T-helper 9 cell (primary cell): ENCODE data around the gene ANKRD33.
"Not testable (repeated sequence)": the region's sequence is repeated elsewhere in the genome, so short reads cannot be mapped to it uniquely, and the experiment has no call there.

ENCODE experiments used
- DNase-seq: peaks from one replicate; pipeline ENCODE4 v3.0.0-alpha.2; 2020

Gene ANKRD33

DNA sequence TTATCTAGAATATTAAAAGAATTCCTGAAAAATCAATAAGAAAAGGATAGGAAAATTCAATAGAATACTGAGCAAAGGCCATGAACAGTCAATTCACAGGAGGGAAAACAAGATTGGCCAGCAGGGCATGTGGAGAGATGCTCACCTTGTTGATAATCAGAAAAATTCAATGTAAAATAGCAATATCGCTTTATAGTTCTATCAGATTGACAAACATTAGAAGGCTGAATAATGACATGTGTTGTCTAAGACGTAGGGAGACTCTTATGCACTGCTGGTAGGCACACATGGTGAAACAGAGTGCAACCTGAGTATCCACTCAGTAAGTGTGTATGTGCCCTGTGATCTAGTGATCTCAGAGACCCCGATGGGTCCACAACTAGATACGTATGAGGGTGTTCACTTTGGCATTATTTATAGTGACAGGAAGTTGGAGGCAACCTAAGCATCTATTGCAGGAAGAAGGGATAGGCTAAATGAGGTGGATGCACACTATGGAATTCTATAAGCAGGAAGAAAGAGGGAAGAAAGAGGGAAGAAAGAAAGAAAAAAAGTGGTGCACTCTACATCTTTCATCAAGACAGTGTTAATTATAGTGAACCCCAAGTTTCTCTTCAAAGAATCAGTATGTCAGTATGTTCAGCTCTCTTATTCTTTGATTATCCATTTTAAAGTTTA is 3.8 kb upstream of the ANKRD33 start:
- DNase-seq: no peak

DNA sequence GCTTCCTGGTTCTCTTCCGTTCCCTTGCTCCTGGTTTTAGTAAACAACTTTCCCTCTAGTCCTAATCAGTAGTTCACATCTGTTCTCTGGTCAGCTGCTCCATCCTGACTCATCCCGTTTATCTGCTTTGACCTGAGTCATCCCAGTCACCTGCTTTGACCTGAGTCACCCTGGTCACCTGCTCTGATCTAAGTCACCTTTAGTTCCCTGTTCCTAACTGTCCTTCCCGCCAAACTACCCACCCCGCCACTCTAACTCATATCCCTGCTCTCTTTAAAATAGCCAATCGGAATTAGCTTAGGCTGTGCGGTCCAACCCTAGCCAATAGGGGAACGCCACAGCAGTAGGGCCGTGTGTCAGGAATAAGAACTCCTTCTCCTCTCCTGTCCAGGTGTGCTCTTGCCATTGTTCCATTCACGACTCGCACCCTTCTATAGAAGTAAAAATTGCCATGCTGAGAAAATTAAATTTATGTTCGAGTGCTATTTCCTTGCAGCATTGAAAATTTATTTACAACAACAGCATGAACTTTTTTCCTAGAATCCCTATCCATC is 3.1 kb upstream of the ANKRD33 start:
- no peak for DNase-seq

DNA sequence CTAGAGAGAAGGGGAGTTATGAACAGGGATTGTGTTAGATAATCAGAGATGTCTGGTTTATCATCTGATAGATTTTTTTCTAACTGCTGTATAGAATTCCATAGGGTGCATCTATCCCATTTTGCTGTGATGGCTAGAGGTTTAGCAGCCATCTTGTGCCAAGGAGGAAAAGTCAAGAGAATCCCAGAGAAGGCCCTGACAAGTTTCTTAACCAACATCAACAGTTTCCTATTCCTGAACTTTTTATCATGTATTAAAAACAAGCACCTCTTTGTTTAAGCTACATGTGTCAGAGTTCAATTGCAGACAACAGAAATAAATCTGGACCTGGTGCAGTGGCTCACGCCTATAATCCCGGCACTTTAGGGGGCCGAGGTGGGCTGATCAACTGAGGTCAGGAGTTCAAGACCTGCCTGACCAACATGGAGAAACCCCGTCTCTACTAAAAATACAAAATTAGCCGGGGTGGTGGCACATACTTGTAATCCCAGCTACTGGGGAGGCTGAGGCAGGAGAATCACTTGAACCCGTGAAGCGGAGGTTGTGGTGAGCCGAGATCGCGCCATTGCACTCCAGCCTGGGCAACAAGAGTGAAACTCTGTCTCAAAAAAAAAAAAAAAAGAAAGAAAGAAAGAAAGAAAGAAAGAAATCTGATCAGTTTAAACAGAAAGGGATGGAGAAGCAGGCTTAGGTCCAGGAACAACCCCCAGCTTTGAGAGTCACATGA is 2.4 kb upstream of the ANKRD33 start:
- not testable (repeated sequence) for DNase-seq

DNA sequence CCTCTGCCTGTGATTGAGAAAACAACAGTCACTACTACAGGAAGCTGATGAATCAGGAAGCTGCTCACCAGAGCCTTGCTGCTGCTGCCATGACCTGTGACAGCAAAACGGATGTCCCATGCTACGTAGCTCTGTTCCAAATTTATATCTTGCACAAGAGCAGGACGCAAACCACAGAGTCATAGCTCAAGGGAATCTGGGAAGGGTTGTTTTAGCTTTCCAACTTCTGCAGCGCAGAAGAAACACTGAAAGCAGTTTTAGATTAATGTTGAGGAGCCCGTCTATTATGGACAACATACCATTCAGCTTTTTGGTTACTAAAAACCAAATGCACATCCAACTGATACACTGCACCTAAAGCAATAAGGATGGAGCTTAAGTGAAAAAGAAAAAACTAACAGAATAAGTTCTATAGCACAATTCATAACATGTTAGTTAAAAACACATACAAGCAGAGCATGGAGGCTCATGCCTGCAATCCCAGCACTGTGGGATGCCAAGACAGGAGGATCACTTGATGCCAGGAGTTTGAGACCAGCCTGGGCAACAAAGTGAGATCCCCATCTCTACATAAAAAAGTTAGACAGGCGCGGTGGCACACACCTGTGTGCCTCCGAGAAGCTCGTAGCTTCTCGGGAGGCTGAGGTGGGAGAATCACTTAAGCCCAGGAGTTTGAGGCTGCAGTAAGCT is 1.7 kb upstream of the ANKRD33 start:
- no peak for DNase-seq

DNA sequence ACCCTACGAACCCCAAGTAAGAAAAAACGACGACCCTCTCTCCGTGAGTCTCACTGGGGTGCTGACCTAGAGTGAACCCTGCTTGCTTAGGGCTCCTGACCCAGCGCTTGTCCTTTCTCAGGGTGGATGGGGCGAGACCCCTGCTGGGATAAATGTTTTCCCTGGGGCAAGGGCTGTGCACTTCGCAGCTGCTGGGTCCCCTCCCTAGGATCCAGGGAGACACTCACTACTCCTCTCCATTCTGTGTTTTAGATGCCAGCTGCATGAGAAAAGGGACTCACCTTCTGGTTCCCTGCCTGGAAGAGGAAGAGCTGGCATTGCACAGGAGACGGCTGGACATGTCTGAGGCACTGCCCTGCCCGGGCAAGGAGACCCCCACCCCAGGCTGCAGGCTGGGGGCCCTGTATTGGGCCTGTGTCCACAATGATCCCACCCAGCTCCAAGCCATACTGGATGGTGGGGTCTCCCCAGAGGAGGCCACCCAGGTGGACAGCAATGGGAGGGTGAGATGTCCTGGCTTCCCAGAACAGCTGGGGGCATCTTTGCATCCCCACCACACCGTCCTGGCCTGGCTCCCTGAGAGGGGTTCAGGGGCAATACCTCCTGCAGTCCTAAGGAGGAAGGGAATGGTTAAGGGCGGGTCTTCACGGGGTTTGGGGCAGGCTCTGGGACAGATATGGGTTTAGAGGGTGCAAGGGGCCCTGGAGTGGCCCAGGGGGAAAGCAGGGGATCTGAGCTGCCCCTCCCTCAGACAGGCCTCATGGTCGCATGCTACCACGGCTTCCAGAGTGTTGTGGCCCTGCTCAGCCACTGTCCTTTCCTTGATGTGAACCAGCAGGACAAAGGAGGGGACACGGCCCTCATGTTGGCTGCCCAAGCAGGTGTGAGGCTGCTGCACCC is 663 bp downstream of the ANKRD33 start:
- no peak for DNase-seq

DNA sequence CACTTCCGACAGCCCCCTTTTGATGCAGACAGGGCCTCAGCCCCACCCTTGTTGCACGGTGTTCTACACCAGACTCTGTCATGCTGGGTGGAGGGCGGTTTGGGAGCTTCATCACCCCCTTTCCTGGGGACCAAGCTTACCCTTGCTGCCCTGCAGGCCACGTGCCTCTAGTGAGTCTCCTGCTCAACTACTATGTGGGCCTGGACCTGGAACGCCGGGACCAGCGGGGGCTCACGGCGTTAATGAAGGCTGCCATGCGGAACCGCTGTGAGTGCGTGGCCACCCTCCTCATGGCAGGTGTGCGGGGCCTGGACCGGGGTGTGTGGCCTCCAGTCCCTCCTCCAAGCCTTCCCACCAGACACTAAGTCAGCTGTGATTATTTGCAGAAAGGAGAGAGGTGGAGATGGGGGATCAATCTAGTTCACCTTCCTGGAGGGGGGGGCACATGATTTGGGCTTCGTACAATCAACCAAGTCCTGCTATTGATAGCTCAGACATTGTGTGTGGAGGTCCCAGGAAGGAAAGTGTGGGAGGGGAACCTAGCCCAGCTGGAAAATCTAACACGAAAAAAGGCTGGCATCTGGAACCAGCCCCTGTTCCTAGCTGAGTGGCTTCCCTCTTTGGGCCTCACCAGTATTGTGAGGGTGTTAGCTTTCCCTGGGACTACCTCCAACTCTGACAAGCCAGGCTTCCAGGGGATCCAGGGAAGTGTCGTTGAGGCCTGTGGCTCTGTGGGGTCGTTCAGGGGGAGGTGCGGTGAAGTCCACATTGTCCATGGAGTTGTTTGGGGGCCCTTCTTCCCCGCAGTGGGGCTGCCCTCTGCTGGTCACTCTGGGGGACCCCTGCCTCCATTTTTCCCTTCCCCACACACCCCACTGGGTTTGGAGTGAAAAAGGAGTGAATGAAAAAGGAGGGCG is 1.6 kb downstream of the ANKRD33 start:
- DNase-seq: no peak

DNA sequence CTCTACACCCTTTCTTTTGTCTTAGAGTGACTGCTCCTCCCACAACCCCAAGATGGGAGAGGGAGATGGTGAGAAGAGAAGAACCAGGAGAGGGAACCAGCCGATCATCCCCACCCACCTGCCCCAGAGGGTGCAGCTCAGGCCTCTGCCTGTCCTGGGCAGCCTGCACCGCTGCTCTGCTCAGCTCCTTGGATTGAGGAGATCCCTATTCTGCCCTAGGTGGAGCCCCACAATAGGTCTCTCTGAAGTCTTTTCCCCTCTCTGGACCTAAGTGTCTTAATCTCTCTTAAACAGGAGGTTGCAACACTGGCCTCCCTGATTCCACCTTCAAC is 2.2 kb downstream of the ANKRD33 start:
- no peak for DNase-seq

DNA sequence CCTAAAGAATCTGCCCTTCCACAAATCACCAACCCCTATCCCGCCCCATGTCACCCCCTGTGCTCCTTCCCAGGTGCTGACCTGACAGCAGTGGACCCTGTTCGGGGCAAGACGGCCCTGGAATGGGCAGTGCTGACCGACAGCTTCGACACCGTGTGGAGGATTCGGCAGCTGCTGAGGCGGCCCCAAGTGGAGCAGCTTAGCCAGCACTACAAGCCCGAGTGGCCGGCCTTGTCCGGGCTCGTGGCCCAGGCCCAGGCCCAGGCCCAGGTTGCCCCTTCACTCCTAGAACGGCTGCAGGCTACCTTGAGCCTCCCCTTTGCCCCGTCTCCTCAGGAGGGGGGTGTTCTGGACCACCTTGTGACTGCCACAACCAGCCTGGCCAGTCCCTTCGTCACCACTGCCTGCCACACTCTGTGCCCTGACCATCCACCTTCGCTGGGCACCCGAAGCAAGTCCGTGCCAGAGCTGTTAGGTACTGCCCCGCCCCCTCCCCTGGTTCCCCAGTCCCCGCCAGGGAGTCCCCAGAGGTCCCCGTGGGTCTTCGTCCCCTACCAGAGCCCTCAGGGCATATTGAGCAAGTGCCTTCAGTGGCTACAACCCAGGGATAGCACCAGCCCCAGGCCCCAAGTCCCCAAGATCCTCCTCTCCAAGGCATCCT is 2.7 kb downstream of the ANKRD33 start:
- DNase-seq: no peak

DNA sequence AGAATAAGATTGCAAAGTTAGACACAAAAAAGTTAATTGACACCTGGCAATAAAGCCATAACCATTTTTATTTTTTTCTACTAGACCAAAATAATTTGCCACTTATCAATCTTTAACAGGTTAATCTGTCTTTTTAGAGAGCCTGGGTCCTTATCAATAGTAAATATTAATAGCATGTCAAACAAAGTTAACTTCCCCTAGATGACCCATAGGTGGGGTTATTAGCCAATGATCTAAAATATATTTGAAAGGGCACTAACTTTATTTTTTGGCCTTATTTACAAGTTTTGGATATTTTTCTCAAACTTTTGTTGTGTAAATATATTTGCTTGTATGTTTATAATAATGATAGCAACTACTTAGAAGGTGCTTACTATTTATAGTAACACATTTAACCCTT is 3.9 kb downstream of the ANKRD33 start:
- no peak for DNase-seq

DNA sequence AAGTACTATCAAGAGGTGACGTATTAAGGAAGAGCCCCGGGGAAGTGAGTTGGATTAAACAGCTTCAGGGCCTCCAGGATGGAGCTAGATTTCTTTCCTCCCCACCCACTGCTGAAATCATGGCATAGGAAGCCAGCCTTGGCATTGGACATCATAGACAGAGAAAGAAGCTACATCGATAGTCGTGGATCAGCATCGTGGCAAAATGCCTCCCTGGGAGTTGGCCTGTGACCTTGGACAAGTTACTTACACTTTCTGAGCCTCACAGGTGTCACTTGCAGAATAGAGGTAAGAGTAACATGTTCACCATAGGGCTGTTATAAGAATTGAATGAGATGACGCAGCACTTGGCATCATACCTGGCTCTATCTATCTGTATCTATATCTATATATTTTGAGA is 5.9 kb downstream of the ANKRD33 start:
- DNase-seq: no peak

DNA sequence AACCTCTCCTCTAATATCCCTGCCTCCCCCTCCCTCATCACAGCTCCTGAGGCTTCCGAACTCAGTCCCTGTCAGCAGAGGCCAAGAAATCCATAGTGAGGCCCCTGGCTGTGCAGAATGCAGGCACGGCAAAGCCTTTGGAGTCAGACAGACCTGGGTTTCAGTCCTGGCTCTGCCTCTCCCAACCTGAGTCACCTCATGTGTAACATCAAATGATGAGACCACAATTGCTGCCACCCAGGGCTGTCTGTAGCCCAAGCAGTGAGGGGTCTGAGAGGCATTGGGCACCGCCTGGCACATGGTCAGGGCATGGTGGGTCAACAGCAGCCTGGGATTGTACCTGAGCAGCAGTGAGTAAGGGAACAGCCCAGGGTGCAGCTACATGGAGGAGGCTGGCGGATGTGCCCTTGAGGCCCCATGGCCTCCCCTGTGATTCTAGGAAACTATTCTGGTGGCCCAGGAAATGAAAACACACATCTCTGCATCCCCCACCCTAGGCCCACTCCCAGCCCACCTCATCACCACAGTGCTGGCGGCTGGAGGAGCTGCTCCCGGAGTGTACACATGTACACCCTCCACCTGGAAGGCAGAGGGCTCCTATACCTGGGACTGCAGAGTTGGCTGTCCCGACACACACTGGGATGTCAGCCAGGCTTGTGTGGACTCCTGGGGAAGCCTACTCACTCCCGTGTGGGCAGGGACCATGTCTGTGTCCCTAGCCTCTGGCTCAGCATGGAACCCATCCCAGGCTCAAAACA is 7.7 kb downstream of the ANKRD33 start:
- DNase-seq: no peak

DNA sequence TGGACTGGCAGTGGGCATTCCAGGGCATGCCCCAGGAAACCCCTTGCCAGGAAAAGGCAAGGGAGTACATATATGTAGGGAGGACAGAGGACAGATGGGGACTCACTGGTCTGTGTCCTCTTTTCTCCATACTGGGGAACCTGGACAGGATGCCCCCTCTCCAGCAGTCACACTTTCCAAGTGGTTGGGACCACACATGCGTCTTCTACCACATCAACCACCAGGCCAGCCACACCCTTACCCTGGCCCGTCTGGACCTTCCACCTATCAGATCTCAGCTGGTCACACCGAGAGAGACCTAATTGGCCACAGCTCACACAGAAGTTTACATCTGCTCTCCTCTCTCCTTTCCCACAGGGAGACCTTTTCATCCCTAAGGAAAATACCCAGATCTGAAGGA is 8.3 kb downstream of the ANKRD33 start:
- no peak for DNase-seq

DNA sequence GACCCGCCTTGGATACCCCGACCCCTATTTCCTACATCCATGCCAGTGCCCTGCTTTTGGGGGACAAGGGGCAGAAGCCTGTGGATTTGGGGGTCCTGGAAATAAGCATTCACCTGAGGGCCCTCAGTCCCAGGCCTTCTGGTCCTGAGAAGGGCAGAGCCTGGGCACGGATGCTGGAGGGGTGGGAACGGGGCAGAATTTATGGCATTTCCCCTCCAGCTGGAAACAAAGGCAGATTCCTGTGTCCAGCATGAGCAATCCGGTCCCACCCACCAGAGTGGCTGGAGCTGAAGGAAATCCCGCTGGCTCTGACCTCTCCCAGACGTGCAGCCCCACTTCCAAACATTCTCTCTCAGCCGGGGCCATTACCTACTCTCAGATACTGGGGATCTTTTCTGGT is 9.3 kb downstream of the ANKRD33 start:
- DNase-seq: no peak

DNA sequence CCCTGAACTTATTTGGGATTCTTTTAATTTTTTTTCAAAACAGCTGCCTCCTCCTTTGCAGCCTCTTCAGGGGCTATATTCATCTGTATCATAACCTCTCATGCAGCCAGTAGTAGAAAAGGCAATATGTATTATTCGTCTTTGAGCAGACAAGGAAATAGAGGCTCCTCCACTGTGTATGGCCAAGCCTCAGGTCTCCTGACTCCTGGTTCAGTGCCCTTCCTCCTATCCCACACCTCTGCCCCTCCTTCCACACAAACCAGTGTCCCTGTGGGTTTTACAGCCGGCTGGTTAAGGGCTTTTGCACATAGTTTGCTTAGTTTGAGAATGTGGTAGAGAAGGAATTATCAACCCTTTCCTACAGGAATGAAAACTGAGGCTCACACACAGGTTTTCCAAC is 10.6 kb downstream of the ANKRD33 start:
- DNase-seq: no peak

DNA sequence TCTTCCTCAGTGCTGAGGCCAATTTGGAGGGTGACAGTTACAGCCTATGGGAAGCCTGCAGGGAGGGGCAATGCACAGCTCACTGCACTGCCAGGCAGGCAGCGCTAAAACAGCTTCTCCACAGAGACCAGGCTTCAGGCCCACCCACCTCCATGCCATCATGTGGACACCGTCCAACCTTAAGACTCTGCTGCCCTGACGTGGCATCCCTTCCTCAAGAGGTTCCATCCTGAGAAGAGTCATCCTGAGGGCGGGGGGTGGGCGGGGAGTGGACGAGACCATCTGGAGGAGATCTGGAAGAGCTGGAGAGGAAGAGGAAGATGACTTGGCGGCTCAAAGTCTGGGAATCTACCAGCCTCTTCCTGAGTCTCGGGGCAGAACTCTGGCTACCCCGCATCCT is 11.0 kb downstream of the ANKRD33 start:
- DNase-seq: no peak

DNA sequence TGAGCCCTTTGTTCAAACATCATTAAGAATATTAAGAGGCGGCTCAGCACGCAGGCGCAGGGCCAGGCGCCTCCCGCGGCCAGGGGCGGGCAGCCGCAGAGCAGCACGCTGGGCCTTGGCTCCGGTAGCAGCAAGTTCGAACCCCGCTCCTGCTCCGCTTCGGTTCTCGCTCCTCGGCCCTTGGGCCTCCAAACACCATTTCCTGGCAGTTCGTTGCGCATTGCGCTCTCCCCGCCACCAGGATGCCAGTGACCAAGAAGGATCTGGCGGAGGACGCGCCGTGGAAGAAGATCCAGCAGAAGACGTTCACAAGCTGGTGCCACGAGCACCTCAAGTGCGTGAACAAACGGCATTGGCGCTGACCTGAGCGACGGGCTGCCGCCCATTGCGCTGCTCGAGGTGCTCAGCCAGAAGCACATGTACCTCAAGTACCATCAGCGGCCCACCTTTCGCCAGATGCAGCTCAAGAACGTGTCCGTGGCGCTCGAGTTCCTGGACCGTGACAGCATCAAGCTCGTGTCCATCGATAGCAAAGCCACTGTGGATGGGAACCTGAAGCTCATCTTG is 12.5 kb downstream of the ANKRD33 start:
- no peak for DNase-seq

DNA sequence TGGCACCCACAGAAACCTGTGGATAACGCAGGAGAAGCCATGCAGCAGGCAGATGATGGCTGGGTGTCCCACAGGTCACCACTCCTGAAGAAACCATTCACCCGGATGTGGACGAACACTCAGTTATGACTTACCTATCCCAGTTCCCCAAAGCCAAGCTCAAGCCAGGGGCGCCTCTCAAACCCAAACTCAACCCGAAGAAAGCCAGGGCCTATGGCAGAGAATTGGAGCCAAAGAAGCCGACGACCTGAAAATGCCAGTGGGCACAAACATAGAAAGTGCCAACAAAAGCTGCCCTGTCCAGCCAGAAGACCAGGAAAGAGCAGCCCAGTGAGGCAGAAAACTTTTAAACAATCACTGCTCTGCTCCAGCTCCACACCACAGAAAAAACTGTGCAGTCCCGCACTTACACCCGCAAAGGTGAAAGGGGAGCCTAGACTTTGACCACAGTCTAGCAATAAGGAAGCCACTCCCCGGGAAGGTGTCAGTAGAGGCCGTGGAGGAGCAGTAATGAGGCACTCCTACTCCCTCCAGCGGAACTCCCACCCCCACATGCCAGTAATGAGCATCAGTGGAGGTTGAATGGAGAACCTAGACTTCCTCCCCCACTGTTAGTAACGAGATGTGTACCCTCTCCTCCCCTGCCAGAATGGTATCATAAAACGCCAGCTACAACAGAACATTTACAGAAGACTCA is 13.4 kb downstream of the ANKRD33 start:
- no peak for DNase-seq

DNA sequence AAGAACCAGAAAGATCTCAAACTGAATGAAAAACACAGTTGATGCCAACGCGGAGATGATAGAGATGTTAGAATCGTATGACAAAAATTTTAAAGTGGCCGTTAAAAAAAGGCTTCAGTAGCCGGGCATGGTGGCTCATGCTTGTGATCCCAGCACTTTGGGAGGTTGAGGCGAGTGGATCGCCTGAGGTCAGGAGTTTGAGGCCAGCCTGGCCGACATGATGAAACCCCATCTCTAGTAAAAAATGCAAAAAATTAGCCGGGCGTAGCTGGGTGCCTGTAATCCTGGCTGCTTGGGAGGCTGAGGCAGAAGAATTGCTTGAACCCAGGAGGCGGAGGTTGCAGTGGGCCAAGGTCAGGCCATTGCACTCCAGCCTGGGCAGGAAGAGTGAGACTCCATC is 14.0 kb downstream of the ANKRD33 start:
- DNase-seq: no peak

DNA sequence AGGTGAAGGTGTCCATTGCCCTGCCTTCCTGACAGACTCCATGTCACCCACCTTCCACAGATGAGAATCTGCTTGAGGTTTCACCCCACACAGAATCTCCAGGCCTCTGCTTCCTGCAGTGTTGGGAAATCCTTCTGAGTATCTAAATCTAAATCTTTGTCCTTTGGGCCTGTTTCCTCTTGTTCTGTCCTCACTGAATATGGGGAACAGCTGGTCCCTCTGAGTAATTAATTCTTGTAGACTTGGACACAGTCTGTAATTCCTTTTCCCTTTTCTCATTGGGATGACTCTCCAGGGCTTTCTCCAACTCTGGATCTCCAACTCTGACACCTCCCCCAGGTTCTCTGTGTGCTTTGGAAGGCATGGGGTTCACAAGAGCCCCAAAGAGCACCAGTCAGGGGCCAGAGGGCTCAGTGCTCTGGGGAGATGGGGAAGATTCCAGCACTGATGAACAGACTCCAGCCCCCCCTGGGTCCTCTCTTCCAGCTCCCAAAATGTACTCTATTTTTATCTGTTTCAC is 17.1 kb downstream of the ANKRD33 start:
- DNase-seq: no peak
